HG03095 (cell line): ENCODE measurements around the gene OSBPL6.
"Not testable (repeated sequence)": the region's sequence is repeated elsewhere in the genome, so short reads cannot be mapped to it uniquely, and the experiment has no call there.

Experiments
- ATAC-seq: cut with Tn5 transposase; IDR thresholded peaks from one replicate; pipeline ENCODE4 v1.9.1; 2021; ENCODE audit warnings: moderate library complexity; ENCODE audit not compliant: unreplicated experiment

The OSBPL6 gene

GRCh38 chr2:178333851-178334250 is 139.5 kb downstream of the OSBPL6 start:
- no peak for ATAC-seq

GRCh38 chr2:178335230-178335629 is 140.9 kb downstream of the OSBPL6 start:
- no peak for ATAC-seq

GRCh38 chr2:178344121-178344520 is 149.8 kb downstream of the OSBPL6 start:
- ATAC-seq, result no peak

GRCh38 chr2:178345951-178346350 is 151.6 kb downstream of the OSBPL6 start:
- ATAC-seq, result no peak

- ATAC-seq, result no peak
Measured at GRCh38 chr2:178350051-178350450, 155.7 kb downstream of the OSBPL6 start.

- ATAC-seq, result not testable (repeated sequence)
Measured at GRCh38 chr2:178357704-178358103, 163.4 kb downstream of the OSBPL6 start.

GRCh38 chr2:178359192-178359912 is 165.0 kb downstream of the OSBPL6 start:
- ATAC-seq, result no peak

GRCh38 chr2:178361588-178361987 is 167.3 kb downstream of the OSBPL6 start:
- ATAC-seq, result no peak

GRCh38 chr2:178363252-178363651 is 168.9 kb downstream of the OSBPL6 start:
- ATAC-seq, result no peak

GRCh38 chr2:178365116-178365515 is 170.8 kb downstream of the OSBPL6 start:
- ATAC-seq, result no peak

- no peak for ATAC-seq
Measured at GRCh38 chr2:178366412-178366811, 172.1 kb downstream of the OSBPL6 start.

GRCh38 chr2:178367344-178367743 is 173.0 kb downstream of the OSBPL6 start:
- no peak for ATAC-seq

GRCh38 chr2:178374865-178375264 is 180.6 kb downstream of the OSBPL6 start:
- no peak for ATAC-seq

- ATAC-seq, result no peak
Measured at GRCh38 chr2:178377046-178377445, 182.7 kb downstream of the OSBPL6 start.

- no peak for ATAC-seq
Measured at GRCh38 chr2:178379162-178380004, 185.1 kb downstream of the OSBPL6 start.

GRCh38 chr2:178380763-178381162 is 186.5 kb downstream of the OSBPL6 start:
- ATAC-seq, result no peak

GRCh38 chr2:178383718-178384117 is 189.4 kb downstream of the OSBPL6 start:
- no peak for ATAC-seq

GRCh38 chr2:178385595-178386148 is 191.4 kb downstream of the OSBPL6 start:
- no peak for ATAC-seq

- no peak for ATAC-seq
Measured at GRCh38 chr2:178386986-178387597, 192.8 kb downstream of the OSBPL6 start.

GRCh38 chr2:178388287-178388686 is 194.0 kb downstream of the OSBPL6 start:
- ATAC-seq, result no peak

GRCh38 chr2:178391701-178392100 is 197.4 kb downstream of the OSBPL6 start:
- no peak for ATAC-seq
